Upper lobe of left lung (tissue), 4 donors: Measurements from ENCODE around the gene C2orf78.
"Not testable (repeated sequence)": the region's sequence is repeated elsewhere in the genome, so short reads cannot be mapped to it uniquely, and the experiment has no call there.

Source experiments
- EP300 ChIP-seq, 4 donors: sonication (generic); formaldehyde crosslinking; IDR thresholded peaks; one replicate each; pipeline ENCODE4 v1.5.1; 2017; ENCODE audit warnings: antibody characterized with exemption in 4 of 4, control low read depth in 2 of 4
- POLR2A ChIP-seq, 4 donors: fragments of 450-650 bp; IDR thresholded peaks; one replicate each; pipeline ENCODE4 v1.5.1; 2016 to 2017; ENCODE audit warnings: antibody characterized with exemption in 4 of 4, mild to moderate bottlenecking in 2 of 4
- POLR2AphosphoS5 ChIP-seq, 2 donors: sonication (generic); formaldehyde crosslinking; IDR thresholded peaks; one replicate each; pipeline ENCODE4 v1.5.1; 2017; ENCODE audit warnings: antibody characterized with exemption in 2 of 2
- TF ChIP-seq, protein P1 (sequence below), 6 experiments: fragments of 450-650 bp in 4 of 6; fragments of 200-600 bp in 2 of 6; sonication (generic) in 2 of 6; IDR thresholded peaks; one replicate each; pipeline ENCODE4 v1.5.1; 2016 to 2019; ENCODE audit warnings: antibody characterized with exemption in 6 of 6

DNA sequence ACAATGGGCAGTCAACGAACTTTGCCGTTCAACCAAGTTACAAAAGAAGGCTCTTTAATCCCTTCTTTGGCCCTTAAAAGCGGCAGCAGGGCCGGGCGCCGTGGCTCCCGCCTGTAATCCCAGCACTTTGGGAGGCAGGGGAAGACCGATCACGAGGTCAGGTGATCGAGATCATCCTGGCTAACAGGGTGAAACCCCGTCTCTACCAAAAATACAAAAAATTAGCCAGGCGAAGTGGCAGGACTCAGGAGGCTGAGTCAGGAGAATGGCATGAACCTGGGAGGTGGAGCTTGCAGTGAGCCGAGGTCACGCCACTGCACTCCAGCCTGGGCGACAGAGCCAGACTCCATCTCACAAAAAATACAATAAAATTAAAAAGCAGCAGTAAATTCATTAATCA is 581 bp upstream of the C2orf78 start:
- TF ChIP-seq, protein P1, sequence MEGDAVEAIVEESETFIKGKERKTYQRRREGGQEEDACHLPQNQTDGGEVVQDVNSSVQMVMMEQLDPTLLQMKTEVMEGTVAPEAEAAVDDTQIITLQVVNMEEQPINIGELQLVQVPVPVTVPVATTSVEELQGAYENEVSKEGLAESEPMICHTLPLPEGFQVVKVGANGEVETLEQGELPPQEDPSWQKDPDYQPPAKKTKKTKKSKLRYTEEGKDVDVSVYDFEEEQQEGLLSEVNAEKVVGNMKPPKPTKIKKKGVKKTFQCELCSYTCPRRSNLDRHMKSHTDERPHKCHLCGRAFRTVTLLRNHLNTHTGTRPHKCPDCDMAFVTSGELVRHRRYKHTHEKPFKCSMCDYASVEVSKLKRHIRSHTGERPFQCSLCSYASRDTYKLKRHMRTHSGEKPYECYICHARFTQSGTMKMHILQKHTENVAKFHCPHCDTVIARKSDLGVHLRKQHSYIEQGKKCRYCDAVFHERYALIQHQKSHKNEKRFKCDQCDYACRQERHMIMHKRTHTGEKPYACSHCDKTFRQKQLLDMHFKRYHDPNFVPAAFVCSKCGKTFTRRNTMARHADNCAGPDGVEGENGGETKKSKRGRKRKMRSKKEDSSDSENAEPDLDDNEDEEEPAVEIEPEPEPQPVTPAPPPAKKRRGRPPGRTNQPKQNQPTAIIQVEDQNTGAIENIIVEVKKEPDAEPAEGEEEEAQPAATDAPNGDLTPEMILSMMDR (IDR thresholded peaks at IDR 0.05), result not testable (repeated sequence)
- TF ChIP-seq POLR2A, POLR2AphosphoS5, EP300 (IDR thresholded peaks at IDR 0.05): not testable (repeated sequence)
